ENCODE measurements around the gene CDKAL1.

DNA sequence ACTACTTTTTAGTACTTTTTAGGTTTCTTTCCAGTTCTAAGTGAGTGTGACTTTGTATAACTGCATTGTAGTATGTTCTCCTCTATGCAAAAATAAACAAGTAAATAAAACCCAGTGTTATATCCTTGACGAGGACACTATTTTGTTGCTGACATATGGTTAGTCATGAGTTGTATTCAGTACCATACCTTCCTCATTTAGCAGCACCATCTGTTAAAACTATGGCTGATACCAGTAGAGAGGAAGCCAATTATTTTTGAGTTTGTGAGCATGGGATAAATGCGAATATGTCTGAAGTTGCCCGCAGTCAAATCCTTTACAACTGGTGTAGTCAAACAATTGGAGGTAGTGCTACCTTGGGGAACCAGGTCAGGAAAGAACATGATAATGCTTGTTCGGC, 74.1 kb downstream of the CDKAL1 start:
- TF ChIP-seq, protein P1, sequence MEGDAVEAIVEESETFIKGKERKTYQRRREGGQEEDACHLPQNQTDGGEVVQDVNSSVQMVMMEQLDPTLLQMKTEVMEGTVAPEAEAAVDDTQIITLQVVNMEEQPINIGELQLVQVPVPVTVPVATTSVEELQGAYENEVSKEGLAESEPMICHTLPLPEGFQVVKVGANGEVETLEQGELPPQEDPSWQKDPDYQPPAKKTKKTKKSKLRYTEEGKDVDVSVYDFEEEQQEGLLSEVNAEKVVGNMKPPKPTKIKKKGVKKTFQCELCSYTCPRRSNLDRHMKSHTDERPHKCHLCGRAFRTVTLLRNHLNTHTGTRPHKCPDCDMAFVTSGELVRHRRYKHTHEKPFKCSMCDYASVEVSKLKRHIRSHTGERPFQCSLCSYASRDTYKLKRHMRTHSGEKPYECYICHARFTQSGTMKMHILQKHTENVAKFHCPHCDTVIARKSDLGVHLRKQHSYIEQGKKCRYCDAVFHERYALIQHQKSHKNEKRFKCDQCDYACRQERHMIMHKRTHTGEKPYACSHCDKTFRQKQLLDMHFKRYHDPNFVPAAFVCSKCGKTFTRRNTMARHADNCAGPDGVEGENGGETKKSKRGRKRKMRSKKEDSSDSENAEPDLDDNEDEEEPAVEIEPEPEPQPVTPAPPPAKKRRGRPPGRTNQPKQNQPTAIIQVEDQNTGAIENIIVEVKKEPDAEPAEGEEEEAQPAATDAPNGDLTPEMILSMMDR (conservative IDR thresholded peaks at IDR 0.05; ENCODE audit: low read depth, low read length) = no peak
- no peak for TF ChIP-seq EZH2 (IDR thresholded peaks at IDR 0.05; ENCODE audit: low read length, unreplicated experiment)
